Parathyroid adenoma (tissue), 2 donors: ENCODE results near the gene NR0B2.

ENCODE experiments used
- H2AFZ ChIP-seq: fragments of 300-600 bp; sonication (generic); one replicate; pipeline ENCODE4 v1.7.0; 2017; ENCODE audit warnings: antibody characterized with exemption, mild to moderate bottlenecking
- H3K27ac ChIP-seq: fragments of 300-600 bp; sonication (generic); one replicate; pipeline ENCODE4 v1.7.0; 2017
- H3K27me3 ChIP-seq: fragments of 300-600 bp; sonication (generic); one replicate; pipeline ENCODE4 v1.7.0; 2017; ENCODE audit warnings: low read length; ENCODE audit not compliant: control insufficient read depth, insufficient read depth
- H3K36me3 ChIP-seq: fragments of 300-600 bp; sonication (generic); one replicate; pipeline ENCODE4 v1.7.0; 2017; ENCODE audit warnings: low read length; ENCODE audit not compliant: control insufficient read depth, insufficient read depth
- H3K4me1 ChIP-seq: fragments of 300-600 bp; sonication (generic); one replicate; pipeline ENCODE4 v1.7.0; 2017; ENCODE audit warnings: control low read depth
- H3K4me2 ChIP-seq: fragments of 300-600 bp; sonication (generic); one replicate; pipeline ENCODE4 v1.7.0; 2017; ENCODE audit warnings: low read length
- H3K4me3 ChIP-seq: fragments of 300-600 bp; sonication (generic); one replicate; pipeline ENCODE4 v1.7.0; 2017; ENCODE audit warnings: low read depth, low read length
- H3K79me2 ChIP-seq: fragments of 300-600 bp; sonication (generic); one replicate; pipeline ENCODE4 v1.7.0; 2017; ENCODE audit warnings: control low read depth
- H3K9ac ChIP-seq: fragments of 300-600 bp; sonication (generic); one replicate; pipeline ENCODE4 v1.7.0; 2017; ENCODE audit warnings: mild to moderate bottlenecking
- H3K9me3 ChIP-seq: fragments of 300-600 bp; sonication (generic); one replicate; pipeline ENCODE4 v1.7.0; 2017; ENCODE audit warnings: low read length; ENCODE audit not compliant: control insufficient read depth
- TF ChIP-seq, protein P1 (sequence below): fragments of 300-600 bp; sonication (generic); IDR thresholded peaks from one replicate; pipeline ENCODE4 v1.7.0; 2017; ENCODE audit warnings: antibody characterized with exemption, mild to moderate bottlenecking
- donor health status: primary hyperparathyroidism.

Gene NR0B2

DNA sequence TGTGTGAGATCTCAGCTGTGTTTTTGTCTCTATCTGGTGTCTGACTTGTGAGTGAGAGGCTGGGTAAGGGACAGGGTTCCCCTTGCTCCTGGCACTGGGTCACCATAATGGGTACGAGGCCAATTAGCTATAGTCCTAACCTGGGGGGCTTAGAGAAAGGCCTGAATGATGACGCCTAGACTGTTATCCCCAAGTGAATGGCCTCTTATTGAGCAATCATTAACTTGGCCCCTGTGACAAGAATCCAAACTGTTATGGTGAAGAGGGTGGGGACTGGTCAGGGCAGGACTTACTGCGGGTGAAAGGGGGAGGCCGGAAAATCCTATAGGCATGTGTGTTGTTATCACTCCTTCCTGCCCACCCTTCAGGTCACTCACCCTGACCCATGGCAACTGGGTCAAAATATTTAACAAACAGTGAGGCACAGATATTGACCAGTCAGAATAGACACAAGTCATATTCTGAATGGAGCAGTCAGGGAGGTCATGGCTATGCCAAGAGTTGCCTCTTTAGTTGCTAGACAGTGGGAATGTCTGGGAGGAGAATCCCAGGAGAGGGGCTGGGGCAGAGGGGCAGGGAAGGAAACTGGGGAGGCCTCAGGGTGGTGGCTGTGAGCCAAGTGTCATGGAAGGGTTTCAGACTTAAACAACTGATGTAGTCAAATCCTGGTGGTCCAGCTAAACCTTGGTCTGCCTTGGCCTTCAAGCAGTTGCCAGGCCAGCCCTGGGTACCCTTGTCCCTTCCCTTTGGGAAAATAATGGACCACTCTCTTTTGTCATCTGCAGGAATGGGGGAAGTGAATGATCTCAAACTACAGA lies 3.2 kb downstream of the NR0B2 start:
- no peaks in the 10 kb centered on the region for H3K27me3 ChIP-seq

DNA sequence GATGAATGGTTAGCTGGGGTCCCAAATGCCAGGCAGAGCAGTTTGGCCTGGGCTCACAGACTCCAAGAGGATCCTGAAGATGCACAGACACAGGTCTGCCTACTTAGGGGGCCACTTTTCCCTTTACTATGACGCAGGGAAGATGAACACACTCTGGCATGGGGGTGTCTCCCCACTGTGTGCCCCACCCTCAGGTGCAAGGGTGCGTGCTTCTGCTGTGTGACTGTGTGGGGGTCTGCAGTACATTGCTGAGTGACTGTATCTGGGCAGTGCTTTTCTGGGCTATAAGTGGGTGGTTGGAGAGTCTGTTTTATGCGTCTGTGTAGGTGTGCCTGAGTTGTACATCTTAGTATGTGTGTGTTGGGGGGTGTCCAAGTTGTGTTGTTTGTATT lies 3.8 kb downstream of the NR0B2 start:
- no peaks in the 10 kb centered on the region for H3K27me3 ChIP-seq
- H3K9ac ChIP-seq, result no peak overlapping the region
- no peak overlapping the region for H3K4me3 ChIP-seq
- H2AFZ ChIP-seq, result no peak overlapping the region
- no peak overlapping the region for H3K4me2 ChIP-seq
- TF ChIP-seq, protein P1, sequence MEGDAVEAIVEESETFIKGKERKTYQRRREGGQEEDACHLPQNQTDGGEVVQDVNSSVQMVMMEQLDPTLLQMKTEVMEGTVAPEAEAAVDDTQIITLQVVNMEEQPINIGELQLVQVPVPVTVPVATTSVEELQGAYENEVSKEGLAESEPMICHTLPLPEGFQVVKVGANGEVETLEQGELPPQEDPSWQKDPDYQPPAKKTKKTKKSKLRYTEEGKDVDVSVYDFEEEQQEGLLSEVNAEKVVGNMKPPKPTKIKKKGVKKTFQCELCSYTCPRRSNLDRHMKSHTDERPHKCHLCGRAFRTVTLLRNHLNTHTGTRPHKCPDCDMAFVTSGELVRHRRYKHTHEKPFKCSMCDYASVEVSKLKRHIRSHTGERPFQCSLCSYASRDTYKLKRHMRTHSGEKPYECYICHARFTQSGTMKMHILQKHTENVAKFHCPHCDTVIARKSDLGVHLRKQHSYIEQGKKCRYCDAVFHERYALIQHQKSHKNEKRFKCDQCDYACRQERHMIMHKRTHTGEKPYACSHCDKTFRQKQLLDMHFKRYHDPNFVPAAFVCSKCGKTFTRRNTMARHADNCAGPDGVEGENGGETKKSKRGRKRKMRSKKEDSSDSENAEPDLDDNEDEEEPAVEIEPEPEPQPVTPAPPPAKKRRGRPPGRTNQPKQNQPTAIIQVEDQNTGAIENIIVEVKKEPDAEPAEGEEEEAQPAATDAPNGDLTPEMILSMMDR, result no peak
- no peaks in the 10 kb centered on the region for H3K36me3 ChIP-seq
- H3K79me2 ChIP-seq, result no peaks in the 10 kb centered on the region
- H3K4me1 ChIP-seq, result peaks cover 3% of the 10 kb centered on the region
- H3K9me3 ChIP-seq, result no peaks in the 10 kb centered on the region
- H3K27ac ChIP-seq, result no peak overlapping the region

More for the DNA sequence above, 3.2 kb downstream of the NR0B2 start:
- no peak overlapping the region for H3K4me3 ChIP-seq
- H3K4me1 ChIP-seq, result peaks cover 3% of the 10 kb centered on the region
- H3K4me2 ChIP-seq, result no peak overlapping the region
- no peak overlapping the region for H2AFZ ChIP-seq
- no peaks in the 10 kb centered on the region for H3K79me2 ChIP-seq
- H3K36me3 ChIP-seq, result no peaks in the 10 kb centered on the region
- no peak overlapping the region for H3K27ac ChIP-seq
- TF ChIP-seq, protein P1, result no peak
- no peak overlapping the region for H3K9ac ChIP-seq
- no peaks in the 10 kb centered on the region for H3K9me3 ChIP-seq

DNA sequence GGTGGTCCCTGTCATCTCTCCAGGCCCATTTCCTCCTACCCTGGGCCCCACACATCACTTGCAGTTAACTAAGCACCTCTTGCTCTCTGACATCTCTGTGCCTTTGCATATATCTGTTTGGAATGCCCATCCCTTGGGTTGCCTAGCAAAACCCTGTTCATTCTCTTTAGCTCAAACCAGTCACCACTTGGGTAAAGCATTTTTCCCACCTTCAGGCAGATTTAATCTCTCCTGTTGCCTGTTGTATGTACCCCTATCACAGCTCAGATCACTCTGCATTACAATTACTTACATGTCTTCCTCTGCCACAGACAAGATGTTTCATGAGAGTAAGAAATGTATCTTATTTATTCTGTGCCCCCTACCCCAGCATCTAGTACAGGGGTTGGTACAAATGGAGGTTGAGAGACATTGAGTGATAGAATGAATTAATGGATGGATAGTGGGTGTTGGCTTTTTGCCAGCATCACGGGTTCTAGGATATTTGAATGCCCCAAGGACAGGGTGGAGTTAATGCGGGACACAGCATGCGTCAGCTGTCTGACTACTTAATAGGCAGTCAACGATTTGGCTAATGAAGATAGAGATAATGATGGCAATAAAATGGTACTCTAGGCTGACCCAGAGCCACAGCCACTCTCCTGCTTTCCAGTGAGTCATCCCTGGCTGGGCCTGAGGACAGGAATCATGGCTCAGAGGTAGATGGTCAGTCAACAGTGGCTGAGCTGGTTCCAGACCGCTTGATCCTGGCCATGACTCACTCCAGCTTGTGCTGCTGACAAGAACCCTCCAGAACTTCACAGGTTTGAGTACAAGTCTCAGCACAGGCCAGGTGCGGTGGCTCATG lies 6.5 kb downstream of the NR0B2 start:
- H2AFZ ChIP-seq, result no peak overlapping the region
- no peaks in the 10 kb centered on the region for H3K36me3 ChIP-seq
- H3K4me3 ChIP-seq, result no peak overlapping the region
- H3K9me3 ChIP-seq, result no peaks in the 10 kb centered on the region
- H3K4me1 ChIP-seq, result no peaks in the 10 kb centered on the region
- H3K9ac ChIP-seq, result no peak overlapping the region
- no peak overlapping the region for H3K4me2 ChIP-seq
- H3K27me3 ChIP-seq, result no peaks in the 10 kb centered on the region
- TF ChIP-seq, protein P1, result no peak
- no peak overlapping the region for H3K27ac ChIP-seq
- no peaks in the 10 kb centered on the region for H3K79me2 ChIP-seq

DNA sequence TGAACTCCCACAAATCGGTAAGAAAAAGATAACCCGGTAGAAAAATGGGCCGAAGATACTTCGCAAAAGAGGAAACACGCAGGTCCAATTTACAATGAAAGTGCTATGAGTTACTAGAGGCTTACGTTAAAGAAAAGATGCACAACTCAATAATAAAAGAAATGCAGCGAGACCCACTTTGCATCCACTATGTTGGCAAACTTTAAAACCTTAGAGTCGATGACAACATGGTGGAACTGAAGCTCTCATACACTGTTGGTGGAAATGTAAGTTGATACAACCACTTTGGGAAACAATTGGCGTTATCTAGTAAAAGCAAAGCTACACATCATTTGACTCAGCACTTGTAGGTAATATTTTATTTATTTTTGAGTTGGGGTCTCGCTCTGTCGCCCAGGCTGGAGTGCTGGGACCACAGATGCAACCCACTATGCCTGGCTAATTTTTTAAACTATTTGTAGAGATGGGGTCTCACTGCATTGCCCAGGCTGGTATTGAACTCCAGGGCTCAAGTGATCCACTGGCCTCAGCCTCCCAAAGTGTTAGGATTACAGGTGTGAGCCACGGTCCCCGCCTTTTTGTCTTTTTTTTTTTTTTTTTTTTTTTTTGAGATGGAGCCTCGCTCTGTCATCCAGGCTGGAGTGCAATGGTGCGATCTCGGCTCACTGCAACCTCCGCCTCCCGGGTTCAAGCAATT lies 12.8 kb downstream of the NR0B2 start:
- TF ChIP-seq, protein P1, result no peak
- Histone ChIP-seq H3K4me3 (peak overlapping the region; percentile 78), H3K27me3 (no peaks in the 10 kb centered on the region), H3K79me2 (peaks cover 6% of the 10 kb centered on the region), H2AFZ (peak overlapping the region; percentile 91), H3K36me3 (no peaks in the 10 kb centered on the region), H3K4me1 (peaks cover 4% of the 10 kb centered on the region), H3K9me3 (no peaks in the 10 kb centered on the region), H3K9ac (no peak overlapping the region), H3K4me2 (peak overlapping the region; percentile 76), H3K27ac (peak overlapping the region; percentile 78)
